OCI-LY7 (cell line): ENCODE measurements around the gene NME9. TPM values are rescaled to one million over a fixed set of nuclear protein-coding genes. Genes with fewer than 3 reads are reported as not detected.

Source experiments
- BruUV-seq: library from RNA; stranded (reverse); fragments of 400-500 nt; replicated peaks from 2 replicates; lab custom pipeline; 2021; lab: Mats Ljungman, UMichigan
- CTCF ChIA-PET: fragments of 300-600 bp; sonication (Branson Sonifier 250); formaldehyde crosslinking; loops from one replicate; lab custom pipeline; 2022; ENCODE audit warnings: antibody characterized with exemption; ENCODE audit not compliant: unreplicated experiment; lab: Charles Lee
- POLR2A ChIA-PET: fragments of 300-600 bp; sonication (Branson Sonifier 250); formaldehyde crosslinking; loops from one replicate; lab custom pipeline; 2022; ENCODE audit warnings: antibody characterized with exemption; lab: Charles Lee
- DNase-seq: peaks from one replicate; pipeline ENCODE4 v3.0.0-alpha.2; 2015; ENCODE audit warnings: low spot score
- H2AFZ ChIP-seq: fragments of 200-600 bp; sonication (generic), shearing (Covaris generic); 2 replicates; pipeline ENCODE4 v1.6.1; 2014; ENCODE audit warnings: mild to moderate bottlenecking, antibody characterized with exemption, low read length, moderate library complexity
- H3K27ac ChIP-seq: fragments of 200-600 bp; sonication (generic); 2 replicates; pipeline ENCODE4 v1.5.1; 2014; ENCODE audit warnings: mixed run types, low read depth, mild to moderate bottlenecking, moderate library complexity, low read length, inconsistent platforms; ENCODE audit not compliant: poor library complexity, severe bottlenecking
- H3K36me3 ChIP-seq: fragments of 200-600 bp; sonication (generic); 2 replicates; pipeline ENCODE4 v1.6.1; 2014; ENCODE audit warnings: mild to moderate bottlenecking, antibody characterized with exemption, low read length, moderate library complexity, mixed read lengths; ENCODE audit not compliant: insufficient read depth
- H3K4me1 ChIP-seq: fragments of 200-600 bp; sonication (generic); 2 replicates; pipeline ENCODE4 v1.5.1; 2014; ENCODE audit warnings: mild to moderate bottlenecking, low read length; ENCODE audit not compliant: insufficient read depth, poor library complexity, severe bottlenecking
- H3K4me2 ChIP-seq: fragments of 200-600 bp; sonication (generic); 2 replicates; pipeline ENCODE4 v1.6.1; 2014; ENCODE audit warnings: mild to moderate bottlenecking, low read length
- H3K4me3 ChIP-seq: fragments of 200-600 bp; sonication (generic); 2 replicates; pipeline ENCODE4 v1.5.1; 2014; ENCODE audit warnings: mild to moderate bottlenecking, low read depth, low read length; ENCODE audit not compliant: poor library complexity, severe bottlenecking
- H3K79me2 ChIP-seq: fragments of 200-600 bp; sonication (generic); 2 replicates; pipeline ENCODE4 v1.6.1; 2016; ENCODE audit warnings: low read depth, mild to moderate bottlenecking, low read length, moderate library complexity, mixed read lengths; ENCODE audit not compliant: insufficient read depth
- H3K9me2 ChIP-seq: fragments of 200-600 bp; sonication (generic); 2 replicates; pipeline ENCODE4 v1.6.1; 2016; ENCODE audit warnings: mild to moderate bottlenecking, low read length, mixed read lengths; ENCODE audit not compliant: insufficient read depth
- H3K9me3 ChIP-seq: fragments of 200-600 bp; sonication (generic); 2 replicates; pipeline ENCODE4 v1.6.1; 2014; ENCODE audit warnings: mild to moderate bottlenecking, mixed run types, low read length, mixed read lengths
- H4K20me1 ChIP-seq: fragments of 200-600 bp; sonication (generic); 2 replicates; pipeline ENCODE4 v1.6.1; 2014; ENCODE audit warnings: mild to moderate bottlenecking, antibody characterized with exemption, low read length, moderate library complexity, mixed read lengths; ENCODE audit not compliant: insufficient read depth
- CTCF ChIP-seq: fragments of 200-600 bp; sonication (generic); conservative IDR thresholded peaks from 2 replicates; pipeline ENCODE4 v1.5.1; 2014; ENCODE audit warnings: mild to moderate bottlenecking, antibody characterized with exemption, low read length, moderate library complexity, mixed read lengths
- EZH2phosphoT487 ChIP-seq: fragments of 200-600 bp; sonication (generic); IDR thresholded peaks from 2 replicates; pipeline ENCODE4 v1.6.1; 2018; ENCODE audit warnings: low read depth, borderline replicate concordance, mild to moderate bottlenecking, mixed run types, antibody characterized with exemption, low read length, moderate library complexity, mixed read lengths
- intact Hi-C: fragments of 100-400 bp; cut with micrococcal nuclease; formaldehyde crosslinking; loops from one replicate; pipeline ENCODE4 v1.10.0; 2022; ENCODE audit not compliant: unreplicated experiment
- total RNA-seq, 2 experiments: library from RNA; depleted of rRNA in 1 of 2; stranded (reverse); fragments of >200 nt in 1 of 2; shearing (Covaris generic) in 1 of 2; gene quantifications; 2 replicates each; pipeline ENCODE4 v1.2.3, GENCODE V29; 2014 to 2022

Gene NME9
- total RNA-seq, 2 experiments from 2014 or later: not detected

GRCh38 chr3:138360869-138361525 is 31.3 kb upstream of the NME9 start:
- H3K27ac ChIP-seq: no peak overlapping the region
- no peak for DNase-seq
- H3K9me3 ChIP-seq: no peaks in the 10 kb centered on the region
- H2AFZ ChIP-seq: no peak overlapping the region
- no peaks in the 10 kb centered on the region for H3K36me3 ChIP-seq
- intact Hi-C loops: no loop called here
- H3K4me1 ChIP-seq: no peaks in the 10 kb centered on the region
- H3K4me2 ChIP-seq: no peak overlapping the region
- no peaks in the 10 kb centered on the region for H3K79me2 ChIP-seq
- H4K20me1 ChIP-seq: no peaks in the 10 kb centered on the region
- ChIA-PET POLR2A (no interaction called here), CTCF (no interaction called here)
- no peaks in the 10 kb centered on the region for H3K9me2 ChIP-seq
- no peak overlapping the region for H3K4me3 ChIP-seq
- no TSS peak for BruUV-seq
- TF ChIP-seq CTCF (no peak), EZH2phosphoT487 (no peak)

- no peaks in the 10 kb centered on the region for H3K9me3 ChIP-seq
- intact Hi-C loops: no loop called here
- no peaks in the 10 kb centered on the region for H4K20me1 ChIP-seq
- TF ChIP-seq EZH2phosphoT487 (no peak), CTCF (no peak)
- no peak for DNase-seq
- H3K4me3 ChIP-seq: no peak overlapping the region
- H2AFZ ChIP-seq: no peak overlapping the region
- H3K36me3 ChIP-seq: no peaks in the 10 kb centered on the region
- no peak overlapping the region for H3K27ac ChIP-seq
- no peaks in the 10 kb centered on the region for H3K79me2 ChIP-seq
- POLR2A ChIA-PET: no interaction called here
- no TSS peak for BruUV-seq
- H3K9me2 ChIP-seq: no peaks in the 10 kb centered on the region
- CTCF ChIA-PET: no interaction called here
- H3K4me2 ChIP-seq: no peak overlapping the region
- no peaks in the 10 kb centered on the region for H3K4me1 ChIP-seq
These were observed 30.5 kb upstream of the NME9 start for GRCh38 chr3:138359919-138360868.
